H9 (cell line): Measurements from ENCODE around the gene EXPH5. TPM values are rescaled to one million over a fixed set of nuclear protein-coding genes. Genes with fewer than 3 reads are reported as not detected.

ENCODE experiments used
- DNase-seq: peaks from one replicate; pipeline ENCODE4 v3.0.0-alpha.2; 2017
- H2AFZ ChIP-seq: one replicate; pipeline ENCODE4 v1.6.1; 2013; ENCODE audit warnings: mild to moderate bottlenecking, low read length, control low read depth, moderate library complexity
- H2AK5ac ChIP-seq: 2 replicates; pipeline ENCODE4 v1.6.1; 2013; ENCODE audit warnings: low read length, control low read depth, mixed read lengths; ENCODE audit not compliant: insufficient read length
- H2BK120ac ChIP-seq: one replicate; pipeline ENCODE4 v1.6.1; 2013; ENCODE audit warnings: low read depth, mild to moderate bottlenecking, low read length, control low read depth, inconsistent platforms; ENCODE audit not compliant: poor library complexity, severe bottlenecking
- H2BK12ac ChIP-seq: 2 replicates; pipeline ENCODE4 v1.6.1; 2013; ENCODE audit warnings: low read length, control low read depth, mixed read lengths, low read depth; ENCODE audit not compliant: insufficient read length
- H2BK15ac ChIP-seq: 2 replicates; pipeline ENCODE4 v1.6.1; 2013; ENCODE audit warnings: low read depth, low read length, control low read depth
- H2BK20ac ChIP-seq: one replicate; pipeline ENCODE4 v1.6.1; 2013; ENCODE audit warnings: low read depth, mild to moderate bottlenecking, low read length, control low read depth, inconsistent platforms; ENCODE audit not compliant: poor library complexity, severe bottlenecking
- H2BK5ac ChIP-seq: 2 replicates; pipeline ENCODE4 v1.6.1; 2013; ENCODE audit warnings: low read length, control low read depth, mixed read lengths; ENCODE audit not compliant: insufficient read length
- H3K14ac ChIP-seq: 2 replicates; pipeline ENCODE4 v1.6.1; 2013; ENCODE audit warnings: low read length, control low read depth; ENCODE audit not compliant: insufficient read depth
- H3K18ac ChIP-seq: 2 replicates; pipeline ENCODE4 v1.6.1; 2013; ENCODE audit warnings: low read depth, mild to moderate bottlenecking, mixed read lengths, low read length, control low read depth; ENCODE audit not compliant: insufficient read length
- H3K23ac ChIP-seq: 2 replicates; pipeline ENCODE4 v1.6.1; 2013; ENCODE audit warnings: low read length, control low read depth, mixed read lengths, low read depth; ENCODE audit not compliant: insufficient read length
- H3K23me2 ChIP-seq: 2 replicates; pipeline ENCODE4 v1.6.1; 2013; ENCODE audit warnings: low read depth, mild to moderate bottlenecking, mixed read lengths, low read length, control low read depth; ENCODE audit not compliant: insufficient read length, poor library complexity, severe bottlenecking
- H3K27ac ChIP-seq: 2 replicates; pipeline ENCODE4 v1.5.1; 2013; ENCODE audit warnings: low read length, control low read depth, mixed read lengths, low read depth; ENCODE audit not compliant: insufficient read length
- H3K27me3 ChIP-seq: 2 replicates; pipeline ENCODE4 v1.6.1; 2013; ENCODE audit warnings: low read length, control low read depth, inconsistent platforms; ENCODE audit not compliant: insufficient read depth
- H3K4ac ChIP-seq: 2 replicates; pipeline ENCODE4 v1.6.1; 2013; ENCODE audit warnings: low read depth, mild to moderate bottlenecking, control low read depth, inconsistent platforms, low read length, moderate library complexity
- H3K4me1 ChIP-seq: 2 replicates; pipeline ENCODE4 v1.6.1; 2013; ENCODE audit warnings: low read length, control low read depth, inconsistent platforms; ENCODE audit not compliant: insufficient read depth
- H3K4me2 ChIP-seq: 2 replicates; pipeline ENCODE4 v1.6.1; 2013; ENCODE audit warnings: low read length, control low read depth, mixed read lengths; ENCODE audit not compliant: insufficient read length, insufficient read depth
- H3K56ac ChIP-seq: 2 replicates; pipeline ENCODE4 v1.6.1; 2013; ENCODE audit warnings: low read depth, mild to moderate bottlenecking, mixed read lengths, low read length, control low read depth; ENCODE audit not compliant: insufficient read length
- H3K79me1 ChIP-seq: 2 replicates; pipeline ENCODE4 v1.6.1; 2013; ENCODE audit warnings: low read depth, mild to moderate bottlenecking, moderate library complexity, low read length, control low read depth, inconsistent platforms; ENCODE audit not compliant: insufficient read depth, poor library complexity, severe bottlenecking
- H3K79me2 ChIP-seq: 2 replicates; pipeline ENCODE4 v1.6.1; 2013; ENCODE audit warnings: low read length, control low read depth, inconsistent platforms; ENCODE audit not compliant: insufficient read depth
- H3K9ac ChIP-seq: 2 replicates; pipeline ENCODE4 v1.6.1; 2013; ENCODE audit warnings: low read length, control low read depth, mixed read lengths; ENCODE audit not compliant: insufficient read length; ENCODE audit errors: extremely low read depth
- H3K9me3 ChIP-seq: one replicate; pipeline ENCODE4 v1.6.1; 2013; ENCODE audit warnings: low read depth, low read length, inconsistent platforms; ENCODE audit not compliant: control insufficient read depth
- H3T11ph ChIP-seq: one replicate; pipeline ENCODE4 v1.6.1; 2013; ENCODE audit warnings: mild to moderate bottlenecking, low read length, control low read depth, inconsistent platforms
- H4K20me1 ChIP-seq: one replicate; pipeline ENCODE4 v1.6.1; 2013; ENCODE audit not compliant: control insufficient read depth, insufficient read length, insufficient read depth
- H4K5ac ChIP-seq: 2 replicates; pipeline ENCODE4 v1.6.1; 2013; ENCODE audit warnings: low read depth, mild to moderate bottlenecking, mixed read lengths, low read length, control low read depth; ENCODE audit not compliant: insufficient read length
- H4K8ac ChIP-seq: replicated peaks from 2 replicates; pipeline ENCODE4 v1.6.1; 2013; ENCODE audit warnings: low read length, control low read depth, mixed read lengths, low read depth; ENCODE audit not compliant: insufficient read length
- H4K91ac ChIP-seq: 2 replicates; pipeline ENCODE4 v1.6.1; 2013; ENCODE audit warnings: low read depth, mild to moderate bottlenecking, moderate library complexity, mixed read lengths, low read length, control low read depth; ENCODE audit not compliant: insufficient read length
- H3K27ac Mint-ChIP-seq, 3 experiments: 2 replicates in 2 of 3; 3 replicates in 1 of 3; pipeline ENCODE4 v1.8.0; 2020 to 2021; ENCODE audit warnings: mixed read lengths in 3 of 3, mild to moderate bottlenecking in 1 of 3, moderate library complexity in 1 of 3
- H3K27me3 Mint-ChIP-seq: 2 replicates; pipeline ENCODE4 v1.8.0; 2021; ENCODE audit warnings: low read depth, mild to moderate bottlenecking, moderate library complexity, mixed read lengths
- H3K36me3 Mint-ChIP-seq, 3 experiments: 2 replicates in 2 of 3; 3 replicates in 1 of 3; pipeline ENCODE4 v1.8.0; 2020 to 2021; ENCODE audit warnings: low read depth in 3 of 3, mixed read lengths in 3 of 3; ENCODE audit not compliant: insufficient read depth in 1 of 3
- H3K4me1 Mint-ChIP-seq, 2 experiments: 2 replicates each; pipeline ENCODE4 v1.8.0; 2020; ENCODE audit warnings: mixed read lengths in 2 of 2
- H3K4me3 Mint-ChIP-seq, 2 experiments: 2 replicates in 1 of 2; 3 replicates in 1 of 2; pipeline ENCODE4 v1.8.0; 2020 to 2021; ENCODE audit warnings: mild to moderate bottlenecking in 2 of 2, mixed read lengths in 2 of 2, moderate library complexity in 1 of 2
- H3K9me3 Mint-ChIP-seq, 2 experiments: 2 replicates in 1 of 2; 3 replicates in 1 of 2; pipeline ENCODE4 v1.8.0; 2020; ENCODE audit warnings: mild to moderate bottlenecking in 2 of 2, mixed read lengths in 2 of 2, moderate library complexity in 1 of 2
- WGBS: extraction: QIAGEN DNeasy Blood & Tissue Kit; methylation state at CpG from one replicate; pipeline ENCODE4 v1.1.7; 2013; ENCODE audit warnings: missing lambda C conversion rate, low lambda C conversion rate, mixed read lengths; ENCODE audit not compliant: insufficient read length; ENCODE audit errors: extremely low coverage; 5-methylcytosine and 5-hydroxymethylcytosine counted together
- total RNA-seq: library from RNA; stranded (reverse); gene quantifications from 2 replicates; pipeline ENCODE4 v1.2.1, GENCODE V29; 2021
- TF ChIP-seq, protein P1 (sequence below): fragments of 200-600 bp; sonication (generic); conservative IDR thresholded peaks from 3 replicates; pipeline ENCODE4 v1.8.0; 2021; ENCODE audit warnings: antibody characterized with exemption, mild to moderate bottlenecking

Gene EXPH5
- total RNA-seq, 1 experiment from 2014 or later: 3.1 TPM

DNA sequence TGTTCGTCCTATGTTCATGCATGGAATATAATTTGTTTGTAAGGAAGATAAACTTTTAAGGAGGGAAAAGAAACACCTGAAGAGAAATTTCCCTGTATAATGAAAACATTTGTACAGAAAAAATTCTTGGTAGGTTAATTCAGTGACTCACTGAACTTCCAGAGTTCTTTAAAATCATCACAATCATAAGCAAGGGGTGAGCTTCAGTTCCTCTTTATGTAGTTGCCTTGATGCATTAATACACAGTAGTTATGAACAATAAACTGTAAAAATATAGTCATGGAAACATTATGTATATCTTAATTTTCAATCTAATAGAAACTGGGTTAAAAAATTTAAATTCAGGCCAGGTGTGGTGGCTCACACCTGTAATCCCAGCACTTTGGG is 125.1 kb downstream of the EXPH5 start:
- no CpG with 5 or more reads among the region's 1 CpG for WGBS
- H2AFZ ChIP-seq: no peak overlapping the region
- no peak overlapping the region for H2AK5ac ChIP-seq
- TF ChIP-seq, protein P1, sequence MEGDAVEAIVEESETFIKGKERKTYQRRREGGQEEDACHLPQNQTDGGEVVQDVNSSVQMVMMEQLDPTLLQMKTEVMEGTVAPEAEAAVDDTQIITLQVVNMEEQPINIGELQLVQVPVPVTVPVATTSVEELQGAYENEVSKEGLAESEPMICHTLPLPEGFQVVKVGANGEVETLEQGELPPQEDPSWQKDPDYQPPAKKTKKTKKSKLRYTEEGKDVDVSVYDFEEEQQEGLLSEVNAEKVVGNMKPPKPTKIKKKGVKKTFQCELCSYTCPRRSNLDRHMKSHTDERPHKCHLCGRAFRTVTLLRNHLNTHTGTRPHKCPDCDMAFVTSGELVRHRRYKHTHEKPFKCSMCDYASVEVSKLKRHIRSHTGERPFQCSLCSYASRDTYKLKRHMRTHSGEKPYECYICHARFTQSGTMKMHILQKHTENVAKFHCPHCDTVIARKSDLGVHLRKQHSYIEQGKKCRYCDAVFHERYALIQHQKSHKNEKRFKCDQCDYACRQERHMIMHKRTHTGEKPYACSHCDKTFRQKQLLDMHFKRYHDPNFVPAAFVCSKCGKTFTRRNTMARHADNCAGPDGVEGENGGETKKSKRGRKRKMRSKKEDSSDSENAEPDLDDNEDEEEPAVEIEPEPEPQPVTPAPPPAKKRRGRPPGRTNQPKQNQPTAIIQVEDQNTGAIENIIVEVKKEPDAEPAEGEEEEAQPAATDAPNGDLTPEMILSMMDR: no peak
- no peak overlapping the region for H3T11ph ChIP-seq
- no peaks in the 10 kb centered on the region for H3K79me1 ChIP-seq
- no peak overlapping the region for H3K4ac ChIP-seq
- no peak overlapping the region for H3K9ac ChIP-seq
- no peak overlapping the region for H4K91ac ChIP-seq
- H3K27me3 ChIP-seq: no peaks in the 10 kb centered on the region
- H4K20me1 ChIP-seq: no peaks in the 10 kb centered on the region
- no peak overlapping the region for H3K18ac ChIP-seq
- no peak overlapping the region for H4K5ac ChIP-seq
- peaks cover 3% of the 10 kb centered on the region for H3K23me2 ChIP-seq
- Mint-ChIP-seq H3K27me3 (no peaks in the 10 kb centered on the region), H3K27ac (no peak overlapping the region), H3K4me1 (peaks cover 0 to 3% of the 10 kb centered on the region in 2 experiments; a peak in 1 of 4 replicates), H3K4me3 (no peak overlapping the region), H3K9me3 (no peaks in the 10 kb centered on the region; a peak in 1 of 5 replicates), H3K36me3 (no peaks in the 10 kb centered on the region; a peak in 2 of 7 replicates)
- no peak overlapping the region for H3K14ac ChIP-seq
- H3K9me3 ChIP-seq: no peaks in the 10 kb centered on the region
- no peak overlapping the region for H2BK20ac ChIP-seq
- DNase-seq: no peak
- H2BK5ac ChIP-seq: no peak overlapping the region
- no peak overlapping the region for H2BK12ac ChIP-seq
- H4K8ac ChIP-seq: no peak overlapping the region
- no peak overlapping the region for H2BK120ac ChIP-seq
- no peaks in the 10 kb centered on the region for H3K4me1 ChIP-seq
- no peak overlapping the region for H3K23ac ChIP-seq
- H3K79me2 ChIP-seq: no peaks in the 10 kb centered on the region
- no peak overlapping the region for H3K4me2 ChIP-seq
- H3K56ac ChIP-seq: no peak overlapping the region
- H3K27ac ChIP-seq: no peak overlapping the region
- no peak overlapping the region for H2BK15ac ChIP-seq
